HCT116 (cell line): ENCODE measurements around the gene PLPP7. TPM values are rescaled to one million over a fixed set of nuclear protein-coding genes. Genes with fewer than 3 reads are reported as not detected.

ENCODE experiments used
- ATAC-seq: fragments of 200-7000 bp; cut with Tn5 transposase; 2 replicates; pipeline ENCODE4 v1.9.1; 2020; ENCODE audit warnings: mild to moderate bottlenecking, moderate library complexity
- BruUV-seq: library from RNA; stranded (reverse); fragments of 400-500 nt; replicated peaks from 2 replicates; lab custom pipeline; 2021; lab: Mats Ljungman, UMichigan
- CTCF ChIA-PET: fragments of 300-600 bp; sonication (Branson Sonifier 250); formaldehyde crosslinking; loops from one replicate; lab custom pipeline; 2021; ENCODE audit warnings: antibody characterized with exemption; lab: Charles Lee
- POLR2A ChIA-PET: fragments of 300-600, 350-600 bp; sonication (Branson Sonifier 250); formaldehyde crosslinking; loops from one replicate; lab custom pipeline; 2021; ENCODE audit warnings: antibody characterized with exemption; lab: Charles Lee
- RAD21 ChIA-PET, 2 experiments: fragments of 300-600 bp; sonication (Branson Sonifier 250); formaldehyde crosslinking; loops; one replicate each; lab custom pipeline; 2023; ENCODE audit warnings: low total read pairs in 2 of 2; ENCODE audit not compliant: uncharacterized antibody in 2 of 2, unreplicated experiment in 2 of 2, low non-redundant PET in 1 of 2; lab: Charles Lee
- DNase-seq: peaks from one replicate; pipeline ENCODE4 v3.0.0-alpha.2; 2010; ENCODE audit warnings: low read depth, low spot score
- H2AFZ ChIP-seq: fragments of 200-600 bp; shearing (Covaris generic), sonication (generic); 2 replicates; pipeline ENCODE4 v1.6.1; 2017; ENCODE audit warnings: low read depth, mixed run types, mixed read lengths, antibody characterized with exemption, low read length; ENCODE audit not compliant: poor library complexity, severe bottlenecking
- H3K27ac ChIP-seq: 2 replicates; pipeline ENCODE4 v1.5.1; 2012; ENCODE audit warnings: low read depth, low read length
- H3K27me3 ChIP-seq: fragments of 200-600 bp; sonication (generic); 2 replicates; pipeline ENCODE4 v1.6.1; 2016; ENCODE audit warnings: mixed run types, low read length, mixed read lengths; ENCODE audit not compliant: insufficient read depth
- H3K36me3 ChIP-seq, 2 experiments: fragments of 200-500 bp in 1 of 2; fragments of 200-600 bp in 1 of 2; sonication (Bioruptor generic) in 1 of 2; sonication (generic) in 1 of 2; 2 replicates each; pipeline versions ENCODE4 v1.5.1 to v1.6.1; 2014 to 2016; ENCODE audit warnings: low read length in 2 of 2, inconsistent platforms in 1 of 2, mixed read lengths in 1 of 2, mixed run types in 1 of 2; ENCODE audit not compliant: insufficient read depth in 2 of 2, control insufficient read depth in 1 of 2
- H3K4me1 ChIP-seq, 2 experiments: fragments of 200-600 bp in 1 of 2; sonication (generic) in 1 of 2; 2 replicates each; pipeline versions ENCODE4 v1.5.1 to v1.6.1; 2012 to 2017; ENCODE audit warnings: low read length in 2 of 2, inconsistent platforms in 1 of 2, mild to moderate bottlenecking in 1 of 2, mixed read lengths in 1 of 2, mixed run types in 1 of 2, moderate library complexity in 1 of 2; ENCODE audit not compliant: insufficient read depth in 2 of 2, control insufficient read depth in 1 of 2
- H3K4me2 ChIP-seq: fragments of 200-600 bp; sonication (generic); 2 replicates; pipeline ENCODE4 v1.6.1; 2017; ENCODE audit warnings: mixed run types, low read length, mixed read lengths
- H3K4me3 ChIP-seq, 2 experiments: fragments of 200-600 bp in 1 of 2; sonication (generic) in 1 of 2; replicated peaks in 1 of 2; 2 replicates each; pipeline ENCODE4 v1.5.1; 2011 to 2016; ENCODE audit warnings: low read length in 2 of 2, control low read depth in 1 of 2, low read depth in 1 of 2, mild to moderate bottlenecking in 1 of 2, mixed read lengths in 1 of 2, mixed run types in 1 of 2
- H3K79me2 ChIP-seq: fragments of 200-600 bp; sonication (generic); 2 replicates; pipeline ENCODE4 v1.6.1; 2017; ENCODE audit warnings: mild to moderate bottlenecking, mixed run types, low read length, moderate library complexity, mixed read lengths; ENCODE audit not compliant: insufficient read depth
- H3K9ac ChIP-seq: fragments of 200-600 bp; sonication (generic); 2 replicates; pipeline ENCODE4 v1.6.1; 2016; ENCODE audit warnings: low read length, mixed read lengths
- H3K9me2 ChIP-seq: fragments of 200-600 bp; sonication (generic), shearing (Covaris generic); 2 replicates; pipeline ENCODE4 v1.6.1; 2017; ENCODE audit warnings: mixed run types, mild to moderate bottlenecking, moderate library complexity; ENCODE audit not compliant: insufficient read depth
- H3K9me3 ChIP-seq, 2 experiments: fragments of 200-500 bp in 1 of 2; fragments of 200-600 bp in 1 of 2; sonication (Bioruptor generic) in 1 of 2; sonication (generic) in 1 of 2; 2 replicates each; pipeline ENCODE4 v1.6.1; 2014 to 2017; ENCODE audit warnings: low read length in 2 of 2, mixed read lengths in 2 of 2, inconsistent platforms in 1 of 2, low read depth in 1 of 2, mild to moderate bottlenecking in 1 of 2, mixed run types in 1 of 2, moderate library complexity in 1 of 2; ENCODE audit not compliant: control insufficient read depth in 1 of 2, insufficient read depth in 1 of 2
- H4K20me1 ChIP-seq: fragments of 200-600 bp; sonication (generic), shearing (Covaris generic); 2 replicates; pipeline ENCODE4 v1.6.1; 2017; ENCODE audit warnings: mixed run types, mild to moderate bottlenecking, moderate library complexity; ENCODE audit not compliant: insufficient read depth
- CTCF ChIP-seq, 3 experiments: fragments of 200-600 bp in 1 of 3; sonication (generic) in 1 of 3; IDR thresholded peaks in 2 of 3; conservative IDR thresholded peaks in 1 of 3; 2 replicates each; pipeline ENCODE4 v1.5.1; 2012 to 2017; ENCODE audit warnings: low read depth in 2 of 3, low read length in 2 of 3, antibody characterized with exemption in 1 of 3, borderline replicate concordance in 1 of 3, control low read depth in 1 of 3, mild to moderate bottlenecking in 1 of 3, mixed read lengths in 1 of 3, mixed run types in 1 of 3, moderate library complexity in 1 of 3; ENCODE audit not compliant: insufficient read depth in 1 of 3
- EGR1 ChIP-seq: IDR thresholded peaks from 2 replicates; pipeline ENCODE4 v1.6.1; 2012; ENCODE audit warnings: low read depth
- RAD21 ChIP-seq: IDR thresholded peaks from 2 replicates; pipeline ENCODE4 v1.6.1; 2012; ENCODE audit warnings: low read depth, mild to moderate bottlenecking
- intact Hi-C: fragments of 100-400 bp; cut with micrococcal nuclease; formaldehyde crosslinking; loops from 2 replicates; pipeline ENCODE4 v1.10.0; 2022
- total RNA-seq: library from RNA; stranded (reverse); gene quantifications from one replicate; pipeline ENCODE4 v1.2.1, GENCODE V29; 2021; ENCODE audit not compliant: unreplicated experiment

PLPP7 gene
- total RNA-seq, 1 experiment from 2014 or later, result 0.37 TPM

- Histone ChIP-seq H3K9me2 (no peaks in the 10 kb centered on the region), H3K27ac (no peak overlapping the region), H3K9ac (no peak overlapping the region), H3K36me3 (no peaks in the 10 kb centered on the region), H3K4me3 (no peak overlapping the region), H2AFZ (no peak overlapping the region), H3K4me2 (no peak overlapping the region), H3K4me1 (peaks cover 0 to 9% of the 10 kb centered on the region in 2 experiments; a peak in 1 of 4 replicates), H3K79me2 (no peaks in the 10 kb centered on the region), H3K9me3 (no peaks in the 10 kb centered on the region), H4K20me1 (no peaks in the 10 kb centered on the region), H3K27me3 (no peaks in the 10 kb centered on the region)
- intact Hi-C loops, result no loop called here
- TF ChIP-seq RAD21 (no peak), EGR1 (no peak)
- no TSS peak for BruUV-seq
- ChIA-PET CTCF (no interaction called here), POLR2A (no interaction called here), RAD21 (no interaction called here)
- no peak for DNase-seq
- no peak for ATAC-seq
Observed at GRCh38 chr9:131347376-131348020, 58.0 kb downstream of the PLPP7 start.

- Histone ChIP-seq H3K27ac (no peak overlapping the region), H3K4me3 (no peak overlapping the region), H3K79me2 (no peaks in the 10 kb centered on the region), H3K9ac (no peak overlapping the region), H3K27me3 (no peaks in the 10 kb centered on the region), H4K20me1 (no peaks in the 10 kb centered on the region), H3K4me1 (peaks cover 0 to 9% of the 10 kb centered on the region in 2 experiments; a peak in 1 of 4 replicates), H3K4me2 (no peak overlapping the region), H3K36me3 (no peaks in the 10 kb centered on the region), H3K9me3 (no peaks in the 10 kb centered on the region), H3K9me2 (no peaks in the 10 kb centered on the region), H2AFZ (no peak overlapping the region)
- ChIA-PET CTCF (interaction anchor here (1.0 to 2.4 kb wide), 8 partner anchors 11 to 129 kb away, joined by 3 to 25 read pairs (median 5); no protein-coding TSS in a partner anchor), POLR2A (interaction anchor here (1.2 kb wide), 1 partner anchor 291 kb away, joined by 3 read pairs; no protein-coding TSS in a partner anchor), RAD21 (interaction anchor here in 1 of 2 experiments (0.8 kb wide), 1 partner anchor 182 kb away, joined by 3 read pairs; the partner anchor contains the start of gene UCK1)
- BruUV-seq, result no TSS peak
- intact Hi-C loops, result no loop called here
- peak in 2 of 3 experiments; percentile 21 to 34; a peak in 3 of 6 replicates for TF ChIP-seq CTCF (IDR thresholded peaks at IDR 0.05 in 2 of 3, conservative IDR thresholded peaks at IDR 0.05 in 1 of 3; ENCODE audit: borderline replicate concordance in 1 of 3, insufficient read depth in 1 of 3, low read depth in 2 of 3, low read length in 2 of 3)
- TF ChIP-seq EGR1, result no peak
- ATAC-seq, result peak; percentile 38; the same call in 1 of the 2 replicates
- no peak for DNase-seq
Observed at GRCh38 chr9:131348631-131349521, 59.4 kb downstream of the PLPP7 start.
